GM13977 (cell line): ENCODE measurements around the gene BICC1.

ENCODE experiments used
- DNase-seq: peaks from one replicate; pipeline ENCODE4 v3.0.0; 2012; ENCODE audit warnings: low spot score
- CTCF ChIP-seq: IDR thresholded peaks from 2 replicates; pipeline ENCODE4 v1.5.1; 2012; ENCODE audit warnings: mild to moderate bottlenecking, control low read depth; ENCODE audit not compliant: insufficient read depth; ENCODE audit errors: extremely low read depth, missing control alignments
- in situ Hi-C: fragments of 300-500 bp; cut with MboI; formaldehyde crosslinking; loops from one replicate; pipeline ENCODE4 v1.12.0; 2022; ENCODE audit warnings: low sequenced_read_pairs, low pct_unique_long_range_greater_than_20kb, mixed read lengths, inconsistent platforms; ENCODE audit not compliant: unreplicated experiment

Gene BICC1

GRCh38 chr10:58842860-58843376 is 330.2 kb downstream of the BICC1 start:
- no peak for DNase-seq
- in situ Hi-C loops: no loop called here
- TF ChIP-seq CTCF: no peak

- in situ Hi-C loops: no loop called here
- no peak for DNase-seq
- TF ChIP-seq CTCF: no peak
Measured at GRCh38 chr10:58843760-58844159, 331.1 kb downstream of the BICC1 start.

DNA sequence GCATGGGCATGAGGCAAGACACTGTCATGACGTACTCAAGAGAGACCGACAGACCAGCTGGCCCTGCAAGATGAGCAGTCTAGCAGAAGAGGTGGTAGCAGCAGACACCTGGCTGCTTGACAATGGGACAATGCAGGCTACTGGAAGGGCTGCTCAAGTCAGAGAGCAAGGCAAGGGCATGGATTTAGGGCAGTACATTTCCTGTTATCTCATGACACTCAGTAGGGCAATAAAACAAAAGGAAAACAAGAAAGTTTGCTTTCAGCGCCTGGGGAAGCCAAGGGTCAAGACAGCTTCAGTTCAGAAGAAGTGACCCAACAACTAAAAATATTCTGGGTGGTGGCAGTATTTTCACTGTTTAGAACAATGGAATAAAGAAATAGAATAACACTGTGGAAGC is 332.0 kb downstream of the BICC1 start:
- in situ Hi-C loops: no loop called here
- no peak for TF ChIP-seq CTCF
- DNase-seq: no peak

DNA sequence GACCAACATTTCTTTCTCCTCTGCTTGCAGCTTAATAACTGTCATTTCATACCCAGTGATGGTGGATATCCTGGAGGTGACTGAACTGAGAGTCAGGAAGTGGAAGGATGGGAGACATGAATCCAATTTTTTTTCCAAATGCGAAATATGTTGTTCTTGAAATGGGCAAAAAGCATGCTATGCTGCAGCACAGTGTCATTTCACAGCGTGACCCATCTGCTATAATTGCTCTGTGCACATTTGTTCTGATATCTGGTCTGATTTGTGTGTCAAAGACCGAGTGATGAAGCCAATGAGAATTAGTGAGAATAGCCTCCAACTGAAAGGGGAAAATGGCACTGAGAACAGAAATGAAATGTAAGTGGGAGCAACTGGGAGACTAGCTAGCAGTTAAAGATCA is 334.2 kb downstream of the BICC1 start:
- no peak for DNase-seq
- TF ChIP-seq CTCF: no peak
- in situ Hi-C loops: no loop called here

DNA sequence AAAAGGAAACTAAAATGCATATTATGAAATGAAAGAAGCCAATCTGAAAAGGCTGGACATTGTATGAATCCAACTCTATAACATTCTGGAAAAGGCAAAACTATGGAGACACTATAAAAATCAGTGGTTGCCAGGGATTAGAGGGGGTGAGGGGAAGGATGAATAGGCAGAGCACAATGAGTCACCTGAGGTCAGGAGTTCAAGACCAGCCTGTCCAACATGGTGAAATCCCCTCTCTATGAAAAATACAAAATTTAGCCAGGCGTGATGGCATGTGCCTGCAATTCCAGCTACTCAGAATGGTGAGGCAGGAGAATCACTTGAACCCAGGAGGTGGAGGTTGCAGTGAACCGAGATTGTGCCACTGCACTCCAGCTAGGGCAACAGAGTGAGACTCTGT is 338.9 kb downstream of the BICC1 start:
- no peak for TF ChIP-seq CTCF
- in situ Hi-C loops: no loop called here
- DNase-seq: no peak

- in situ Hi-C loops: no loop called here
- DNase-seq: no peak
- no peak for TF ChIP-seq CTCF
Measured at GRCh38 chr10:58853668-58854067, 341.0 kb downstream of the BICC1 start.

DNA sequence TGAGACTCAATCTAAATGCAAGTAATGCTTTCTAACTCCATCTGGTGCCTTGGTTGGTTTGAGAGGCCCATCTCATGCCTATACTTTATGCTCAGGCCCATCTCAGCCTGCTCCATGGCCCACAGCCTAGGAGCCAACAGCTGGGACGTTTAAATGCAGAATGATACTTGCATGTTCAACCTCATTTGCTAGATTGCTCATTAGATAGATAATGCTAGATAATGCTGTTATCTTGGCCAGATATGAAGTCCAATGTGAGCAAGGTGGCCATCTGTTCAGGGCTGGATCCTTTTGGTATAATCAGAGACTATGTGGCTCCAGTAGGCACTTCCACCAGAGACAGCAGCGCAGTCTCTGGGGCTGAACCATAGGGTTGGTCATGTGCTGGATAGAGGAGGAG is 342.1 kb downstream of the BICC1 start:
- in situ Hi-C loops: no loop called here
- no peak for TF ChIP-seq CTCF
- DNase-seq: no peak
